ENCODE results near the gene KL. TPM values are rescaled to one million over a fixed set of nuclear protein-coding genes. Genes with fewer than 3 reads are reported as not detected.

Gene KL
- polyA plus RNA-seq, 3 donors = 0.62 to 3.1 (median 0.67) TPM

DNA sequence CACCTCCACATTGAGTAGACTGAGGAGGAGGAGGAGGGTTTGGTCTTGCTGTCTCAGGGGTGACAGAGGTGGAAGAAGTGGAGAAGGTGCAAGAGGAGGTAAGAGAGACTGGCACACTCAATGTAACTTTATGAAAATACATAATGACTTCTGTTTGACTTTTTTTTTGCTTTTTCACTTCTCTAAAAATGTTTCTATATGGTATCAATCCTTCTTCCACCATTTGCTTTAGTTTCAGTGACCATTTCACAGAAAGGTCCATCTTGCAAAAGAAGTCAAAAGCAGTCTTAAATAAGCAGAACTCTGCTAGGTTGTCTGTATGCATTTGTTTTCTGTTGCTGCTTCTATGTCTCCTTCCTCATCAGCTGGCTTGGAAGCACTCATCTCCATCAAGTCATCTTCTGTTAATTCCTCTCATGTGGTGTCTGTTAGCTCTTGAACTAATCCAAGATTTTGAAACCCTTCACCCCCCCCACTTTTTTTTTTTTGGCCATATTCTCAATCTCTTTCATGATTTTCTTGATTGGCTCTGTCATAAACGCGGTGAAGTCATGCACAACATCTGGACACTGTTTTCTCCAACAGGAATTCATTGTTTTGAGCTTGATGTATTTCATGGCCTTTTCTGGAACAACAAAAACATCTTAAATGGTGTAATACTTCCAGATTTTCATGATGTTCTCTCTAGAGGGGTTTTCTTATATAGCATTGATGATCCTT lies 80.8 kb downstream of the KL start:
- WGBS, 3 donors = 94 to 99% (median 95%) methylated on average over 2 of the region's 2 CpGs
- no peak overlapping the region for H3K27ac ChIP-seq (ENCODE audit: low read depth, low read length)

DNA sequence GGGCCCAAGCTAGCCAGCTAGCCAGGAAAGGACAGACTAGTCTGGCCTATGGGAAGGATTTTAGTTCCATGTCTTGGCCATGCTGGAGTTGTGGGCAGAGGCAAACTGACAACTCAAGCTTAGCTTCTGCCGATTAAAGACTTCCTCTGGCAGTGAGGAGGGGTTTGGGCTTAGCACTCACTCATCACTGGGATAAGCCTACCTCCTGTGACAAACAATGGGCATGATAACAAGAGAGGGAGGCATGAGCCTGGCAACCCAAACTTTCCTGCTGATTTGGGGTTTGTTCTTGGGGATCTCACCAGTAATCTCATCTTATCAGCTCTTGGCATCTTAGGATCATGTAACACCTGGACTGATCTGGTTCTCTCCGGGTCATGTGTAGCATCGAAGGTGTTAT lies 83.6 kb downstream of the KL start:
- WGBS, 3 donors = 55 to 84% (median 65%) methylated on average over 3 of the region's 3 CpGs
- H3K27ac ChIP-seq (ENCODE audit: low read depth, low read length) = no peak overlapping the region

DNA sequence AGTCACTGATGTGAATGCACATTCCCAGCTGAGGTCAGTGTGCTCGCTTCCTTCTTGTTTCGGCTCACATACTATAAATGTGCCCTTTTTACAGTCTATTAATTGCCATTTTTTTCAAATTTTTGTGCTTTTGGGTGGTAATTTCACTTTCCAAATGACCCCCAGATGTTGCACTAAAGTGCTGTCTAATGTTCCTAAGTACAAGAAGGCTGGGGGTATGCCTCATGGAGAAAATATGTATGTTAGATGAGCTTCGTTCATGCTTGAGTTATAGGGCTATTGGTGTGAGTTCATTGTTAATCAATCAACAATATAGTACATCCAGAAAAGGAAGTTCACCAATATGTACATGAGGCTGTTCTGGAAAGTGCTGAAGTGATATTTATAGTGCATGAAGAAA lies 84.7 kb downstream of the KL start:
- WGBS, 3 donors = 87 to 92% (median 92%) methylated on average over 3 of the region's 3 CpGs

DNA sequence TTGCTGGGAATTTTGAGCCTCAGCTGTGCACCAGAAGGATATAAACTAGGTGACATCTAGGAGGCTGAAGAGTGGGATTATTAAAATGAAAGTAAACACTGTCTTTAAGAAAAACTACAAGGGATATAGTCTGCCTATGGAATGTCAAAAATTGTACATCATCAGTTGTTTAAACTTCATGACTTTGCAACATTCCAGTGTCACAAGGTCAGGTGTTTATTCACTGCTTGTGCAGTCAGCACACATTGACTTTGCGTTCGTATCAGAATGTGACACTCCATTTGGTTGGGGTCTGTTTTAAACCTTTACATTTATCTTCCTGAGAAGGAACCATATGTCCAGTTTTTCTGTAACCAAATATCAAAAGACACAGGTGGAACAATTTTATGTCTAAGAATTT lies 85.6 kb downstream of the KL start:
- no peak overlapping the region for H3K27ac ChIP-seq (ENCODE audit: low read depth, low read length)
- WGBS, 3 donors = 61 to 87% (median 85%) methylated on average over 2 of the region's 2 CpGs

More for the DNA sequence above, 84.7 kb downstream of the KL start:
- no peak overlapping the region for H3K27ac ChIP-seq (ENCODE audit: low read depth, low read length)

DNA sequence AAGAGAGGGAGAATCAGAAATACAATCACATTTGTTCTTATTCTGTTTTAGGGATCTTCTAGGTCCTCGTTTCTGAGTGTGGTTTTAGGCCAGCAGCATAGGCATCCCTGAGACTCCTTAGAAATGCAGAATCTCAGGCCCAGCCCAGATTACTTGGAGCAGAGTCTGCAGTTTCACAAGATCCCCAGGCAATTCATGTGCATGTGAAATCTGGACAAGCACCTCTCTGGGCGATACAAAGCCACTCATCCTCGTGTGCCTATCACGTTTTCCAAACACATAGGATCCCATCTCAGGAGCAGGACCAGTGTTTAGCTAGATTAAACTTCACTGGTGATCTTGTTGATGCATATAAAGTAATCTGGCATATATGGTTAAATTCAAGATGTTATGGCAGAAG lies 87.2 kb downstream of the KL start:
- no peak overlapping the region for H3K27ac ChIP-seq (ENCODE audit: low read depth, low read length)
- WGBS, 3 donors = 86 to 96% (median 91%) methylated on average over 4 of the region's 4 CpGs

DNA sequence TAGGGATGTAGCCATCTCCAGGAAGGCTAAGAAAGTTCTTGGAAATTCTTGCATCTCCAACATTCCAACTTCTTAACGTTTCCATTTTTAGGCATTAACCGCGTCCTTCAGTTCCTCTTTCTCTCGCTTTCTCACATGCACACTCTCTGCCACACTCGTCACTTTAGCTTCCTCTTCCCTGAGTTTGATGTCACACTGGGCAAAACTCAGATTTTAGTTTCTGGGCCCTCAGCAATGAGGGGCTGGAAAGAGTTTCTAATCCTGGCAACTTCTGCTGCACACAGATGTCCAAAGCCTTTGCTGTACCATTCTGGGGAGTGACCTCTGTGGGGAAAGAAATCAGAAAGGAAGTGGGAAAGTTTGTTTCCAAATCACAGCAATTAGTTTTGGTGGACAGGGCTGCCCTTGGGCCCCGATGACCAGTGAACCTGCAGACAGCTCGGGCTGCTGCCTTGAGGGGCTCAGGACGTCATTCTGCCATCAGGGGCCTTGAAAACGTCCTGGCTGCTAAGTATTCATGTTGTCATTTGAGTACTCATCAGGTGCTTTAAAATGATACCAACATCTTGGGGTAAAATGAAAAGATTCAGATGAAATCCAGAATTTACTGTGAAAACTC lies 89.3 kb downstream of the KL start:
- no peak overlapping the region for H3K27ac ChIP-seq (ENCODE audit: low read depth, low read length)
- WGBS, 3 donors = 62 to 81% (median 63%) methylated on average over 9 of the region's 9 CpGs

DNA sequence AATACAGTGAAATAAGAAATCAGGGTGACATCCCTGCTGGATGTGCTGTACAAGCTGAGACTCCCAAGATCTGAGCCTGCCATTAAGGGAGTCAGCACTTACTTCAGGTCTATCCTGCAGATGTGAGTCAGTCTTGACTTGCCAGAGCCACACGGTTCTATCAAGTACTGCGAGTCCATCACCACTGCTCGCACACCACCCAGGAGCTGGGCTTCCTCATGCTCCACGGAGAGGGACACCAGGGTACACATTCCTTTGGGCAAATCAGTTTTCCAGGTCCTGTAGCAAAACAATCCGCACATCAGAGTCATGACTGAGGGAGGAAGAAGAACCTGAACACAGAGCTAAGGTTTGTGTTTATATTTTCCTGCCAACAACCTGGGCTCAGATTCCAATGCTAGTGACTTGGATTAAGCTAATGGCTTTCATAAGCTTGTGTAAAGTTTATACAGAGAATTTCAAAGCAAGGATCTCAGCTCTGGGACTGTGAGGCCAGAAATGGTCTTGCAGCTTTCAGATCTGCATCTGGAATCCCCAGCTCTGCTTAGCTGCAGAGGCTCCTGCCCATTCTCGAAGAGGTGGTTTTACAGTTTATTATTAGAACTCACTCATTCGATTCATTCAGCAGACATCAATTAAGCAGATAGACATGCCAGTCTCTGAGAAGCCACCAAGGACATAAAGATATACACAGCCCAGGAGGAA lies 90.6 kb downstream of the KL start:
- 84 to 85% (median 85%) methylated on average over 7 of the region's 7 CpGs for WGBS, 3 donors

DNA sequence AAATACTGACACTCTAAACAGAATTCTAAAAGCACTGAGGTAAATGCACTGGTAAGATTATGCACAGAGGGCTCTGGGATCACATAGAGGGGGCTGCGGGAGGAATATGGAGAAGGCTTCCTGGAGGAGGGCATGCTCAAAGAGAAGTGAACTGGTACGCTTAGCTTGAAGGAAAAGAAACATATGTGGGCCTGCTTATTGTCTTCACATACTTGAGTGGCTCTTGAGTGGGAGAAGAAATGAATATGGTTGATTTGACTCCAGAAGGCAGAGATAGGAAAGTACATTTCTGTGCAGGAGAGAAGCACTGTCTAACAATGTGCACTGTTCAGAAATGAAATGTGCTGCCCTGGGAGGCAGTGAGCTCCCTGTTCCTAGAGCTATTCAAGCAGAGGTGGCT lies 91.1 kb downstream of the KL start:
- 93 to 96% (median 95%) methylated on average over 2 of the region's 2 CpGs for WGBS, 3 donors
- no peak overlapping the region for H3K27ac ChIP-seq (ENCODE audit: low read depth, low read length)

More for the DNA sequence above, 90.6 kb downstream of the KL start:
- no peak overlapping the region for H3K27ac ChIP-seq (ENCODE audit: low read depth, low read length)

DNA sequence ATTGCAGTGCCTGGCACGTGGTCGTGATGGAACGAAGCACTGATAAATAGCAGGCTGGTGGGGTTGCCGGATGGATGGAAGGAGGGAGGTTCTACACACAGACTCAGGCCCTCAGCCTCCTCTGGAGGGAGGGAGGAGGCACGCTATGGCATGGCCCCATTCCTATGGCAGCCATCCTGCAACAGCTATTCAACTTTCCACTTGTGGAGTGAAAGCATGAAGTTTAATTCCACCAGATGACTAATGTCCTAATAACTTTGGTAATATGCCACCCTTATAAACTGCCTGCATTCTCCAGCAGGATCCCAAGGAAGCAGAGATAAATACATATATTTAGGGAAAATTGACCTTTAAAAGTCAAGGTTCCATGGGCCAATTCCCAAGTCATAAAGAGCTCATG lies 92.4 kb downstream of the KL start:
- WGBS, 3 donors = 93 to 95% (median 93%) methylated on average over 5 of the region's 5 CpGs
- no peak overlapping the region for H3K27ac ChIP-seq (ENCODE audit: low read depth, low read length)

DNA sequence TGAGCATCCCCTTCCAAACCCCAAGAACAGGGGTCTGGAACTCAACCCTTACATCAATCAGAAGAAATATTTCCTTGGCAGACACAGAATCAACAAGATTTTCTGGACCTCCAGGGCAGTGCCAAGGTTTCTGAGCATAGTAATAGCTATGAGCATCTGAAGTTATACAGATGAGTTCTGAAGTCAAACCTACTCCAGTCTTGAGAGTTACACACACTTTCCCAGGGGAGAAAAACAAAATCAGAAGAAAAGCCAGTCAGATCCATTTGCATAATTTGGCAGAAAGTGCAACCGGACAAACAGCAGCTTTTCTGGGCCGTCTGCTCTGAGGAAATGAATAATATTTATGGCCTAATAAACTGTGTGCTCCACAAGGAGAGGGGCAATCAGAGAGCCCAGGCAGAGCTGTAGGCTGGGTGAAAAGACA lies 93.1 kb downstream of the KL start:
- 48 to 76% (median 54%) methylated on average over 2 of the region's 2 CpGs for WGBS, 3 donors

DNA sequence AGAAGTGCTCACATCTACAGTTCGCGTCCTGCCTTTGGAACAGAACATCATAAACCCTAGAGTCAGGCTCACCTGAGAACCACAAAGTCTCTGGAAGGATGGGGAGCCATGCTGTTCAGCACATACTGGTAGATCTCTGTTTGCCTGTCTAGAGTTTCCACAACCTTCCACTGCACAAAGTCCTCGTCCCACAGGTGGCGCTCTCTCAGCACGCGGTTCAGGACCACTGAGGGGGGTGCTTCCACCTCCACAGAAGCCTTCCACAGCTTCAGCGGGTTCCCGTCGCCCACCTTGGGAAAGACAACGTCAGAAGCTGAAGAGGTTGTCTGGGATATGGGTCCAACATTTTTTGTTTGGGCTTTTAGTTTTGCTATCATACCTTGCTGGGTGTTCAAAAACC lies 93.6 kb downstream of the KL start:
- peak overlapping the region; percentile 23 for H3K27ac ChIP-seq (ENCODE audit: low read depth, low read length)
- 86 to 91% (median 89%) methylated on average over 10 of the region's 10 CpGs for WGBS, 3 donors

More for the DNA sequence above, 93.1 kb downstream of the KL start:
- H3K27ac ChIP-seq (ENCODE audit: low read depth, low read length) = peak overlapping the region; percentile 23

DNA sequence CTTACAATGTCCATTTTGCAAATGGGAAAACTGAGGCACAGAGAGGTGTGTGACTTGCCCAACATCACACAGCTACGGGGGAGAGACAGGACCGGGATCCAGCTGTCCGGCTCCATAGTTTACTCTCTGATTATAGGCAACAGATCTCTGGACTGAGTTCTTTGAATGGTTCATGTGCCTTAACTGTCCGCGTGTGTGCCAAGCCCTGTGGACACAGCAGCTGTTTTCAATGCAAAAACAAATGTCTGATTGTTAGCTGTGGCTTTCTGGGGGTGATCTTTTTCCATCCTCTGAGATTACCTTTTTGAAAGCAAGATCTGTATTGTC lies 94.1 kb downstream of the KL start:
- no peak overlapping the region for H3K27ac ChIP-seq (ENCODE audit: low read depth, low read length)
- 70 to 89% (median 81%) methylated on average over 5 of the region's 5 CpGs for WGBS, 3 donors

DNA sequence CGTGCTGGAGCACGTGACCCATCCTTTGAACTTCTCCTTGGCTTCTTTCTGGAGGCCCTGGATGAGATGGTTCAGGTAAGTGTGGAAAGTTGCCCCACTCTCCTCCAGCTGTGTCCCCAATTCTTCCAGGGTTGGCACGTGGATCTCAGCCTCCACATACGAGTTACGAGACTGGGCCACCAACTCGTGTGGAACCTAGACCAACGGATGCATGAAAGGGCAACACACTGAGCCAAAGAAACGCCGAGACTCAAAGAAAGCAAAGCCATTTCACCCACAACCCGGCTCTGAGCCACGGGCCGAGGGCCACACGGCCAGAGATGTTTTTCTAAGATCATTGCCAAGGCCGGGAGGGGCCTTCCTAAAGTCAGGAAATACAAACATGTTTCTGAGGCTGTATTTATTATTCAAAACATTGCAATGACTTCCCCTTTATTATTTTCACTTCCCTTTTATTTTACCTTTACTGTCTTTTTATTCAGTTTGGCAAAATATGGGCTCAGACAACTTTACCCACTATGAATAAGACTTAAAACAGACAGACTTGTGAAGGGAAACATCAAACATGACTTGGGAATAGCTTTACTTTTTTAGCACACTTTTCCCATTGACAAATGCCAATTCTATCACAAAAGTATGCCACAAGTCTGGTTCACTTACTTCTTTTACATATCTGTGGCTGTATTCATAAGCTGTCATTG lies 94.6 kb downstream of the KL start:
- 50 to 63% (median 55%) methylated on average over 14 of the region's 14 CpGs for WGBS, 3 donors
- no peak overlapping the region for H3K27ac ChIP-seq (ENCODE audit: low read depth, low read length)

DNA sequence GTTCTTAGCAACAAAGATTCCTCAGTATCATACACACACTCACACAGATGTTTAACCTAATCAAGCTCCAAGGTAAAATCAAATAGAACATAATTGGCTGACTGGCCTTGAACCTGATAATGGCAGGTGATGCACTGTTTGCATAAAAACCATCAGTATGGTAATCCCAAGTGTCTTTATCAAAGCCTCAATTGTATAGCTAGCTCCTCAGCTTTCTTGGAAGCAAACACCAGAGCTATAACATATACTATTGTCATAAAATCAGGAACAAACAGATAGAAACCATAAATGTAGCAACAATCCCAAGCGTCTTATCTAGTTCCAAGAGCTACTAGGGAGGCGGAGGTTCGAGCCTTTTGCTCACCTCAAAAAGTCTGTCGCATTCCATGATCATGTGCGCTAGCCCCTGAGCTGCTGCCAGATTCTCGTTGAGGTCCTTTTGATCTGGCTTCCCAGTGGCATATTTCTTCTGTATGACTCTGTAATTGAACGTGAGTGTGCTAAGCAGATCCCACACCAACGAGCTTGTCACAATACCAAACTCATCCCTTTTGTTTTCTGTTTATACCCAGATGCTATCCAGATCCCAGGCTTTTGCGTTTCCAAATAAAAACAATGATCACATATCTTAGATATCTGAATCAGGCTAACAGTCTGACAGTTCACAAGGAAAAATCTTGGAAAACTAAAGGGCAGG lies 95.3 kb downstream of the KL start:
- WGBS, 3 donors = 61 to 71% (median 70%) methylated on average over 9 of the region's 9 CpGs

DNA sequence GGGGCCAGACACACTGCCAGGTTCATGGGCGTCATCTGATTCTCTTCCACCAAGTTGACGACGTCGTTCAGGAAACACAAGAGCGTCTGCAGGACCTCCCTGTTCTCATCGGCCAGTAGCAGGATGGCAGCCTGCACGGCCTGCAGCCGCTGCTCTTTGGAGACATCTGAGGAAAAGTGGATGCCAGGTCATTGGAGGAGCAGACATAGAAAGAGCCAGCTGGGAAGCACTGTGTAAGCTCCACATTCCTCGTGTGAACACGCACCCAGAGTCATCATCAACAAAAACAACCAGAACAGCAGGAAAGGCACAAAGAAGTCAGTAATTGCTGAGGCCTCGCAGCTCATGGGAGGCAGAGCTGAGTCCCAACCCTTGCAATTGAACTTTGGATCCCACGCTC lies 96.5 kb downstream of the KL start:
- no peak overlapping the region for H3K27ac ChIP-seq (ENCODE audit: low read depth, low read length)
- 82 to 96% (median 90%) methylated on average over 12 of the region's 12 CpGs for WGBS, 3 donors

More for the DNA sequence above, 95.3 kb downstream of the KL start:
- no peak overlapping the region for H3K27ac ChIP-seq (ENCODE audit: low read depth, low read length)

DNA sequence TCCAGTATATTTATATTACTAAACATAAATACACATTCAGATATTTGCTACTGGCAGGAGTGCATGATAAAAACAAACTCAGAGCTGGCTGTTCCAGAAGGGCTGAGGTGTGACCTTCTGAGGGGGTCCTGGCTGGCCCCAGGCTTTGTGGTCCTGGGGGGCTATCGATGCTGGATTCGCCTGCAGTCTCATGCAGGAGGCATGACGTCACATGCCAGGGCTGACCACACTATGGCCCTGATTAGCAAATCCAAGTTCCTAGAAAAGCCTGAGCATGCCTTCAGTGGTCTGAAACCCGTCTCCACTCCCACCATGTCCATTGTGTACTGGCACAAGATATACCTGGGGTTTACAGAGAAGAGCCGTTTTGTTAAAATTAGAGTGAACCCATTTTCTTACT lies 97.9 kb downstream of the KL start:
- no peak overlapping the region for H3K27ac ChIP-seq (ENCODE audit: low read depth, low read length)
- 88 to 92% (median 91%) methylated on average over 5 of the region's 5 CpGs for WGBS, 3 donors

DNA sequence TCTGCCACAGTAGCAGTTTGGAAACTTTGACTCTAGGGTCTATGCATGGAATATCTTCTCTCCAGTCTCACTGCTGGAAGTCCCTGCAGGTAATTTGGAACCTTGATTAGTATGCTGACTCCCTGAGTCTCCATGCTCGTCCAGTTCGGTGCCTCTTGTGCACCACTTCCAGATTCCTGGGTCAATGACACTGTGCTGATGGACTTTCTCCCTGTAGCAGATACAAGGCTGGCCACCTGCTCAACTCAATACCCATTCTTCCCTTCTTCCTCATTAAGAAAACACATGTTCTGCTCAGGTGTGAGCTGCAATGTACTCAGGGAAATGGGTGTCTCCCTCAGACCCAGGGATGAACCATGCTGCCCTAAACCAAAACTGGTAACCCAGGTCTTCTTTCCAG lies 99.1 kb downstream of the KL start:
- no peak overlapping the region for H3K27ac ChIP-seq (ENCODE audit: low read depth, low read length)

More for the DNA sequence above, 99.1 kb downstream of the KL start:
- WGBS, 3 donors = 96 to 97% (median 96%) methylated on average over 2 of the region's 2 CpGs

Measured in adipose tissue (tissue), 3 donors.